A673 (cell line): Measurements from ENCODE around the gene CTSC. TPM values are rescaled to one million over a fixed set of nuclear protein-coding genes. Genes with fewer than 3 reads are reported as not detected.

Source experiments
- BruUV-seq: library from RNA; stranded (reverse); fragments of 400-500 nt; replicated peaks from 2 replicates; lab custom pipeline; 2021; lab: Mats Ljungman, UMichigan
- CTCF ChIA-PET: fragments of 300-600 bp; sonication (Branson Sonifier 250); formaldehyde crosslinking; loops from one replicate; lab custom pipeline; 2022; ENCODE audit warnings: antibody characterized with exemption; lab: Charles Lee
- POLR2A ChIA-PET: fragments of 300-600 bp; sonication (Branson Sonifier 250); formaldehyde crosslinking; loops from one replicate; lab custom pipeline; 2022; ENCODE audit warnings: antibody characterized with exemption; ENCODE audit not compliant: low non-redundant PET; lab: Charles Lee
- DNase-seq: peaks from one replicate; pipeline ENCODE4 v3.0.0-alpha.2; 2015; ENCODE audit warnings: low spot score
- H3K27ac ChIP-seq: fragments of 200-600 bp; sonication (generic); 2 replicates; pipeline ENCODE4 v1.5.1; 2016; ENCODE audit warnings: mixed run types, low read depth, mild to moderate bottlenecking, mixed read lengths, antibody characterized with exemption, low read length; ENCODE audit not compliant: poor library complexity, severe bottlenecking
- H3K27me3 ChIP-seq: fragments of 200-600 bp; sonication (generic); replicated peaks from 2 replicates; pipeline ENCODE4 v1.6.1; 2017; ENCODE audit warnings: mixed run types, low read depth, mild to moderate bottlenecking, mixed read lengths, antibody characterized with exemption, low read length; ENCODE audit not compliant: insufficient read depth, poor library complexity
- H3K36me3 ChIP-seq: fragments of 200-600 bp; sonication (generic); 2 replicates; pipeline ENCODE4 v1.6.1; 2016; ENCODE audit warnings: mixed run types, mild to moderate bottlenecking, mixed read lengths, antibody characterized with exemption, low read length; ENCODE audit not compliant: insufficient read depth, poor library complexity, severe bottlenecking
- H3K4me1 ChIP-seq: fragments of 200-600 bp; sonication (generic); 2 replicates; pipeline ENCODE4 v1.6.1; 2017; ENCODE audit warnings: mixed run types, mild to moderate bottlenecking, mixed read lengths, antibody characterized with exemption, low read length; ENCODE audit not compliant: insufficient read depth, poor library complexity, severe bottlenecking
- H3K4me3 ChIP-seq: fragments of 200-600 bp; sonication (generic); 2 replicates; pipeline ENCODE4 v1.5.1; 2016; ENCODE audit warnings: low read depth, mixed run types, mild to moderate bottlenecking, mixed read lengths, low read length; ENCODE audit not compliant: poor library complexity, severe bottlenecking
- H3K9me3 ChIP-seq: fragments of 200-600 bp; sonication (generic); 2 replicates; pipeline ENCODE4 v1.6.1; 2016; ENCODE audit warnings: mixed run types, low read depth, mild to moderate bottlenecking, mixed read lengths, antibody characterized with exemption, low read length; ENCODE audit not compliant: poor library complexity, severe bottlenecking
- EZH2 ChIP-seq: fragments of 200-600 bp; sonication (generic); IDR thresholded peaks from 2 replicates; pipeline ENCODE4 v1.6.1; 2017; ENCODE audit warnings: borderline replicate concordance, low read depth, mild to moderate bottlenecking, mixed read lengths, antibody characterized with exemption, low read length; ENCODE audit not compliant: poor library complexity, severe bottlenecking
- intact Hi-C: fragments of 100-400 bp; cut with micrococcal nuclease; formaldehyde crosslinking; loops from one replicate; pipeline ENCODE4 v1.10.0; 2022; ENCODE audit not compliant: unreplicated experiment
- total RNA-seq: library from RNA; stranded (reverse); gene quantifications from 2 replicates; pipeline ENCODE4 v1.2.3, GENCODE V29; 2021
- TF ChIP-seq, protein P1 (sequence below): fragments of 300-800, 200-600 bp; sonication (generic); conservative IDR thresholded peaks from 2 replicates; pipeline ENCODE4 v1.5.1; 2017; ENCODE audit warnings: low read depth, mild to moderate bottlenecking, antibody characterized with exemption, low read length, moderate library complexity, mixed read lengths

Gene CTSC
- total RNA-seq, 1 experiment from 2014 or later = 116 TPM

DNA sequence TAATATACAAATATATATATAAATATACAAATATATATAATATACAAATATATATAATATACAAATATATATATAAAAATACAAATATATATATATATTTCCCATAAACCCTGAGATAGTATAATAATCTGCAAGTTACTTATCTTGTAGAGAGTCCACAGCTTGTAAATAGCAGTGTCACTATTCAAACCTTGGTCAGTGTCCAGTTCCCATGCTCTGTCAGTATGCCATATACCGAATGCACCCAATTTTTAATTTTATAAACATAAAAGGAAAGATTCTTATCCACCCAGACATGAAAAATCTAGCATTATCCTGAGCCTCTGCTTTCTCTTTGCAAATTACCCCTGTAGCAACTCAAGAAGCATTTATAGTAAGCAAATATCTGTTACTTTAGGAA, 21.6 kb upstream of the CTSC start:
- ChIA-PET CTCF (no interaction called here), POLR2A (no interaction called here)
- Histone ChIP-seq H3K4me1 (peaks cover 15% of the 10 kb centered on the region), H3K27me3 (no peaks in the 10 kb centered on the region), H3K9me3 (no peaks in the 10 kb centered on the region), H3K4me3 (no peak overlapping the region), H3K27ac (no peak overlapping the region), H3K36me3 (no peaks in the 10 kb centered on the region)
- no peak for TF ChIP-seq EZH2
- TF ChIP-seq, protein P1, sequence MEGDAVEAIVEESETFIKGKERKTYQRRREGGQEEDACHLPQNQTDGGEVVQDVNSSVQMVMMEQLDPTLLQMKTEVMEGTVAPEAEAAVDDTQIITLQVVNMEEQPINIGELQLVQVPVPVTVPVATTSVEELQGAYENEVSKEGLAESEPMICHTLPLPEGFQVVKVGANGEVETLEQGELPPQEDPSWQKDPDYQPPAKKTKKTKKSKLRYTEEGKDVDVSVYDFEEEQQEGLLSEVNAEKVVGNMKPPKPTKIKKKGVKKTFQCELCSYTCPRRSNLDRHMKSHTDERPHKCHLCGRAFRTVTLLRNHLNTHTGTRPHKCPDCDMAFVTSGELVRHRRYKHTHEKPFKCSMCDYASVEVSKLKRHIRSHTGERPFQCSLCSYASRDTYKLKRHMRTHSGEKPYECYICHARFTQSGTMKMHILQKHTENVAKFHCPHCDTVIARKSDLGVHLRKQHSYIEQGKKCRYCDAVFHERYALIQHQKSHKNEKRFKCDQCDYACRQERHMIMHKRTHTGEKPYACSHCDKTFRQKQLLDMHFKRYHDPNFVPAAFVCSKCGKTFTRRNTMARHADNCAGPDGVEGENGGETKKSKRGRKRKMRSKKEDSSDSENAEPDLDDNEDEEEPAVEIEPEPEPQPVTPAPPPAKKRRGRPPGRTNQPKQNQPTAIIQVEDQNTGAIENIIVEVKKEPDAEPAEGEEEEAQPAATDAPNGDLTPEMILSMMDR = no peak
- BruUV-seq = no TSS peak
- intact Hi-C loops = no loop called here
- no peak for DNase-seq

DNA sequence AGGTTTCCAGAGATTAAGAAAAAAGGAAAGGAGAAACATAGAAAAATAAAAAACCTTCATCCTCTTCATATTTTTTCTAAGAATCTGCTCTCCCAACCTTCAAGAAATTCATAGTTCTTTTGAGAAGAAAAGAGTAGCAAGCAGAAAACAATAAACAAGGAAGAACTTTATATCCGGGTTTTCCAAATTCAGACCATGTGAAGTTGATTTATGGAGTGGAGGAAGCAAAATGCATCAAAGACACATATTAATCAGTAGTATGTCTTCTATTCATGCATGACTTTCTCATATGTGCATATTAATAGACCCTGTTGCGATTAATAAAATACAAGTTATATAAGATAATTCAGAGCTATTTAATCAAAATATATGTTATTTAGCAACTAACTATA, 20.5 kb upstream of the CTSC start:
- peaks cover 15% of the 10 kb centered on the region for H3K4me1 ChIP-seq
- no TSS peak for BruUV-seq
- POLR2A ChIA-PET = no interaction called here
- peak overlapping the region; percentile 31 for H3K27ac ChIP-seq
- no peak for DNase-seq
- CTCF ChIA-PET = no interaction called here
- TF ChIP-seq, protein P1 = no peak
- TF ChIP-seq EZH2 = no peak
- H3K4me3 ChIP-seq = no peak overlapping the region
- intact Hi-C loops = no loop called here
- H3K36me3 ChIP-seq = no peaks in the 10 kb centered on the region
- H3K9me3 ChIP-seq = no peaks in the 10 kb centered on the region
- no peaks in the 10 kb centered on the region for H3K27me3 ChIP-seq

DNA sequence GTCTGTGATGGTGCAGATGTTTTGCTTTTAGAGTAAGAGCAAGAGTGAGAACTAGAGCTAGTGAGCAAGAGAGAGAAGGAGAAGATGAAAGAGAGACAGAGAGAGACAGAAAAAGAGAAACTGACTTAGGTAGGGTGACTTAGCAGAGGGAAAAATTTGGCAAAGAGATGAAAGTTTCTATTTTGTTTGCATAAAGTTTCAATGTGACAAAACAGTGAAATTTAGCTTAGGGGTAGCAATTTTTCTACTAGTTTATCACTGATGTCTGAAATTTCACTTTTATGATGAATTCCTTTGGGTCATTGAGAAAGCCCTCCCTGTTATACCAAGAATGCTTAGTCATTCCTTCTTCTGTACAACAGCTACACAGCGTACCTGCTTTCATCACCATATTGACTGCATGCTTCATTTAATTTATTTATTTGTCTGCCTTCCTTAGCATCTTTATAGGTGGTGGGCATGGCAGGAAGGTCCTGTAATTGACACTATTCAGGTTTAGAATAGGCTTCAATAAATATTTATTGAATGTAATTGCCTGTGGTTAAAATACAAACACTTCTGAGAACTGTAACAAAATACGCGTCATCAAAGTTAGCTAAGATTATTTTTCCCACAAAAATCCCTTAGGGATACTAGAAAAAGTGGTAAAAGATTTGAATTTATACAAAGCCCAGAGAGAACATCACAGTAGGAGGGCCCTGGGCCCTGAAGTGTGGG, 19.9 kb upstream of the CTSC start:
- Histone ChIP-seq H3K4me1 (peaks cover 15% of the 10 kb centered on the region), H3K4me3 (no peak overlapping the region)
- TF ChIP-seq, protein P1 = no peak
- no peak for TF ChIP-seq EZH2

More for the DNA sequence above, 19.9 kb upstream of the CTSC start:
- no peaks in the 10 kb centered on the region for H3K9me3 ChIP-seq
- POLR2A ChIA-PET = no interaction called here
- no peaks in the 10 kb centered on the region for H3K27me3 ChIP-seq
- H3K27ac ChIP-seq = peak overlapping the region; percentile 31
- intact Hi-C loops = no loop called here
- no peaks in the 10 kb centered on the region for H3K36me3 ChIP-seq
- BruUV-seq = no TSS peak
- DNase-seq = peak; percentile 42
- CTCF ChIA-PET = interaction anchor here (0.6 kb wide), 1 partner anchor 29 kb away, joined by 9 read pairs; no protein-coding TSS in a partner anchor
